ENCODE data around the gene ALG13.

DNA sequence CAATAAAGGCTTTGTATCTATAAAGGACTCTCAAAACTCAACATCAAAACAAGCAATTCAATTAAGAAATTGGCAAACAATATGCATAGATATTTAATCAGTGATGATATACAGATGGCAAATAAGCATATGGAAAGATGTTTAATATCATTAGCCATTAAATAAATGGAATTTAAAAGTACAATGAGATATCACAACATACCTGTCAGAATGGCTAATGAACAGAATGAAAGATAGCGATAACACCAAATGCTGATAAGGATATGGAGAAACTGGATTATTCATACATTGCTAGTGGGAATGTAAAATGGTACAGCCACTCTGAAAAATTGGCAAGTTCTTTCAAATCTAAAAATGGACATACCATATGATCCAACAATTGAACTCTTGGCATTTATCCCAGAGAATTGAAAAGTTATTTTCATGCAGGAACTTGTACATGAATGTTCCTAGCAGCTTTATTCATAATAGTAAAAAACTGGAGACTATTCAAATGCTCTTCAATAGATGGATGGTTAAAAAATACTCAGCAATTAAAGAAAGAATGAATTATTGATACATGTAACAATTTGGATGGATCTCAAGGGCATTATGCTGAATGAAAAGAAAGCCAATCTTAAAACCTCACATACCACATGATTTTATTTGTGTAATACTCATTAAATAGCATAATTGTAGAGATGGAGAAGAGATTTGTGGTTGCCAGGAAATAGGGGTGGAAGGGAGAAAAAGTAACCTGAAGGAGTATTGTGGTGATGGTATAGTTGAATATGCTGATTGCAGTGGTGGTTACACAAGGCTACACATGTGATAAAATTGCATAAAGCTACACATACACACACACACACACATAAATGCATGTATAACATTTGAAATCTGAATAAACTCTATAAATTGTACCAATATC, 45.9 kb upstream of the ALG13 start:
- TF ChIP-seq, protein P1, sequence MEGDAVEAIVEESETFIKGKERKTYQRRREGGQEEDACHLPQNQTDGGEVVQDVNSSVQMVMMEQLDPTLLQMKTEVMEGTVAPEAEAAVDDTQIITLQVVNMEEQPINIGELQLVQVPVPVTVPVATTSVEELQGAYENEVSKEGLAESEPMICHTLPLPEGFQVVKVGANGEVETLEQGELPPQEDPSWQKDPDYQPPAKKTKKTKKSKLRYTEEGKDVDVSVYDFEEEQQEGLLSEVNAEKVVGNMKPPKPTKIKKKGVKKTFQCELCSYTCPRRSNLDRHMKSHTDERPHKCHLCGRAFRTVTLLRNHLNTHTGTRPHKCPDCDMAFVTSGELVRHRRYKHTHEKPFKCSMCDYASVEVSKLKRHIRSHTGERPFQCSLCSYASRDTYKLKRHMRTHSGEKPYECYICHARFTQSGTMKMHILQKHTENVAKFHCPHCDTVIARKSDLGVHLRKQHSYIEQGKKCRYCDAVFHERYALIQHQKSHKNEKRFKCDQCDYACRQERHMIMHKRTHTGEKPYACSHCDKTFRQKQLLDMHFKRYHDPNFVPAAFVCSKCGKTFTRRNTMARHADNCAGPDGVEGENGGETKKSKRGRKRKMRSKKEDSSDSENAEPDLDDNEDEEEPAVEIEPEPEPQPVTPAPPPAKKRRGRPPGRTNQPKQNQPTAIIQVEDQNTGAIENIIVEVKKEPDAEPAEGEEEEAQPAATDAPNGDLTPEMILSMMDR (IDR thresholded peaks at IDR 0.05) = no peak
- TF ChIP-seq EP300 (IDR thresholded peaks at IDR 0.05) (no peak), POLR2A (IDR thresholded peaks at IDR 0.05) (no peak)

Measured in tibial nerve (tissue), 4 donors.